ENCODE data around the gene DESI2.

- no peak for TF ChIP-seq CTCF (IDR thresholded peaks at IDR 0.05)
- TF ChIP-seq POLR2A (IDR thresholded peaks at IDR 0.05): no peak
Measured at GRCh38 chr1:244640917-244641316, 12.0 kb upstream of the DESI2 start.
